ENCODE data around the gene GPR89B. TPM values are rescaled to one million over a fixed set of nuclear protein-coding genes. Genes with fewer than 3 reads are reported as not detected.
"Not testable (repeated sequence)": the region's sequence is repeated elsewhere in the genome, so short reads cannot be mapped to it uniquely, and the experiment has no call there.

GPR89B gene
- polyA plus RNA-seq, 4 donors = 15.8 to 44.0 (median 31.6) TPM

GRCh38 chr1:147959680-147960079, 31.5 kb downstream of the GPR89B start:
- H3K4me3 ChIP-seq (ENCODE audit: low read depth in 1 of 3, low read length in 3 of 3); FAIRE-seq; DNase-seq; H3K36me3 ChIP-seq (ENCODE audit: control insufficient read depth in 3 of 3, insufficient read depth in 2 of 3, low read depth in 1 of 3, low read length in 3 of 3); H3K27ac ChIP-seq (ENCODE audit: low read depth in 1 of 3, low read length in 2 of 3); H3K9me3 ChIP-seq (ENCODE audit: control insufficient read depth in 2 of 2, insufficient read depth in 1 of 2, low read depth in 1 of 2, low read length in 1 of 2); H3K27me3 ChIP-seq (ENCODE audit: control insufficient read depth in 3 of 3, insufficient read depth in 3 of 3, low read length in 3 of 3); H3K4me1 ChIP-seq (ENCODE audit: control insufficient read depth in 3 of 3, insufficient read depth in 2 of 3, low read depth in 1 of 3, low read length in 2 of 3): not testable (repeated sequence)
- WGBS, 3 donors = 91 to 92% (median 91%) methylated on average over 2 of the region's 2 CpGs

- DNase-seq; H3K36me3 ChIP-seq (ENCODE audit: control insufficient read depth in 3 of 3, insufficient read depth in 2 of 3, low read depth in 1 of 3, low read length in 3 of 3); FAIRE-seq; H3K4me3 ChIP-seq (ENCODE audit: low read depth in 1 of 3, low read length in 3 of 3); H3K27me3 ChIP-seq (ENCODE audit: control insufficient read depth in 3 of 3, insufficient read depth in 3 of 3, low read length in 3 of 3); H3K4me1 ChIP-seq (ENCODE audit: control insufficient read depth in 3 of 3, insufficient read depth in 2 of 3, low read depth in 1 of 3, low read length in 2 of 3); H3K9me3 ChIP-seq (ENCODE audit: control insufficient read depth in 2 of 2, insufficient read depth in 1 of 2, low read depth in 1 of 2, low read length in 1 of 2); H3K27ac ChIP-seq (ENCODE audit: low read depth in 1 of 3, low read length in 2 of 3): not testable (repeated sequence)
- no CpG with 5 or more reads among the region's 1 CpG for WGBS, 3 donors
These were observed 36.4 kb downstream of the GPR89B start for GRCh38 chr1:147964575-147964974.

GRCh38 chr1:147966657-147967056, 38.4 kb downstream of the GPR89B start:
- not testable (repeated sequence) for H3K27ac ChIP-seq (ENCODE audit: low read depth in 1 of 3, low read length in 2 of 3); H3K36me3 ChIP-seq (ENCODE audit: control insufficient read depth in 3 of 3, insufficient read depth in 2 of 3, low read depth in 1 of 3, low read length in 3 of 3); H3K27me3 ChIP-seq (ENCODE audit: control insufficient read depth in 3 of 3, insufficient read depth in 3 of 3, low read length in 3 of 3); H3K4me3 ChIP-seq (ENCODE audit: low read depth in 1 of 3, low read length in 3 of 3); FAIRE-seq; H3K9me3 ChIP-seq (ENCODE audit: control insufficient read depth in 2 of 2, insufficient read depth in 1 of 2, low read depth in 1 of 2, low read length in 1 of 2); H3K4me1 ChIP-seq (ENCODE audit: control insufficient read depth in 3 of 3, insufficient read depth in 2 of 3, low read depth in 1 of 3, low read length in 2 of 3); DNase-seq
- WGBS, 3 donors = no CpG with 5 or more reads among the region's 1 CpG

DNA sequence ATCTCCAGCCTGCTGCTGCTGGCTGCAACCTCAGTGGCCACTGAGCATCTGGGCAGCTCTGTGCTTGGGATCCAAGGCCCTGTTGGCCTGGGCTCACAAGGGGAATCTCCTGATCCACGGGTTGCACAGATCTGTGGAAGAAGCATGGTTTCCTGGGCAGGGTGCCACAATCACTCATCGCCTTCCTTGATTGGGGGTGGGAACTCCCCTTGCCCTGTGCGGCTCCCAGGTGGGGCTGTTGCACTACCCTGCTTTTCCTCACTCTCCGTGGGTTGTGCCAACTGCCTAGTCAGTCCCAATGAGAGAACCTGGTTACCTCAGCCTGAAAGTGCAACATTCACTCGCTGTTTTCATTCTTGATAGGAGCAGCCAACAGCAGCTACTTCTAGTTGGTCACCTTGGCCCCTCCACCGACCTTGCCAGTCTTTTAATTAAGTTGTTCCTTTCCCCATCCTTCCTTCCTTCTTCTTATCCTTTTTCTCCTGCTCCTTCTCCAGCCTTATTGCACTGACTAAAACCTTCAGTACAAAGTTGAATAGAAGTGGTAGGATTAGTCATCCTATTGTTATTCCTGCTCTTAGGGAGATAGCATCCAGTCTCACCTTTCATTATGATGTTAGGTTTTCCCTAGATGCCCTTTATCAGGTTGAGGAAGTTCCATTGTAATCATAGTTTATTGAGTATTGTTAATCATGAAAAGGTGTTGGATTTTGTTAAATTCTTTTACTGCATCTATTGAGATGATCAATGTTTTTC, 50.9 kb downstream of the GPR89B start:
- not testable (repeated sequence) for DNase-seq; H3K27ac ChIP-seq (ENCODE audit: low read depth in 1 of 3, low read length in 2 of 3); H3K4me3 ChIP-seq (ENCODE audit: low read depth in 1 of 3, low read length in 3 of 3); H3K27me3 ChIP-seq (ENCODE audit: control insufficient read depth in 3 of 3, insufficient read depth in 3 of 3, low read length in 3 of 3); FAIRE-seq; H3K36me3 ChIP-seq (ENCODE audit: control insufficient read depth in 3 of 3, insufficient read depth in 2 of 3, low read depth in 1 of 3, low read length in 3 of 3); H3K4me1 ChIP-seq (ENCODE audit: control insufficient read depth in 3 of 3, insufficient read depth in 2 of 3, low read depth in 1 of 3, low read length in 2 of 3); H3K9me3 ChIP-seq (ENCODE audit: control insufficient read depth in 2 of 2, insufficient read depth in 1 of 2, low read depth in 1 of 2, low read length in 1 of 2)
- 66 to 93% (median 76%) methylated on average over 2 to 4 of the region's 6 CpGs for WGBS, 3 donors

GRCh38 chr1:147985374-147985773, 57.2 kb downstream of the GPR89B start:
- not testable (repeated sequence) for H3K4me3 ChIP-seq (ENCODE audit: low read depth in 1 of 3, low read length in 3 of 3); H3K4me1 ChIP-seq (ENCODE audit: control insufficient read depth in 3 of 3, insufficient read depth in 2 of 3, low read depth in 1 of 3, low read length in 2 of 3); H3K27ac ChIP-seq (ENCODE audit: low read depth in 1 of 3, low read length in 2 of 3); H3K9me3 ChIP-seq (ENCODE audit: control insufficient read depth in 2 of 2, insufficient read depth in 1 of 2, low read depth in 1 of 2, low read length in 1 of 2); H3K36me3 ChIP-seq (ENCODE audit: control insufficient read depth in 3 of 3, insufficient read depth in 2 of 3, low read depth in 1 of 3, low read length in 3 of 3); DNase-seq; H3K27me3 ChIP-seq (ENCODE audit: control insufficient read depth in 3 of 3, insufficient read depth in 3 of 3, low read length in 3 of 3); FAIRE-seq
- whole genome bisulfite sequencing, 3 donors = 74 to 83% (median 76%) methylated on average over 2 of the region's 2 CpGs

- H3K27me3 ChIP-seq (ENCODE audit: control insufficient read depth in 3 of 3, insufficient read depth in 3 of 3, low read length in 3 of 3); DNase-seq; H3K9me3 ChIP-seq (ENCODE audit: control insufficient read depth in 2 of 2, insufficient read depth in 1 of 2, low read depth in 1 of 2, low read length in 1 of 2); H3K4me1 ChIP-seq (ENCODE audit: control insufficient read depth in 3 of 3, insufficient read depth in 2 of 3, low read depth in 1 of 3, low read length in 2 of 3); H3K4me3 ChIP-seq (ENCODE audit: low read depth in 1 of 3, low read length in 3 of 3); H3K36me3 ChIP-seq (ENCODE audit: control insufficient read depth in 3 of 3, insufficient read depth in 2 of 3, low read depth in 1 of 3, low read length in 3 of 3); FAIRE-seq; H3K27ac ChIP-seq (ENCODE audit: low read depth in 1 of 3, low read length in 2 of 3): not testable (repeated sequence)
- WGBS, 3 donors = 49 to 75% (median 72%) methylated on average over 2 to 3 of the region's 3 CpGs
These were observed 59.7 kb downstream of the GPR89B start for GRCh38 chr1:147987893-147988292.

DNA sequence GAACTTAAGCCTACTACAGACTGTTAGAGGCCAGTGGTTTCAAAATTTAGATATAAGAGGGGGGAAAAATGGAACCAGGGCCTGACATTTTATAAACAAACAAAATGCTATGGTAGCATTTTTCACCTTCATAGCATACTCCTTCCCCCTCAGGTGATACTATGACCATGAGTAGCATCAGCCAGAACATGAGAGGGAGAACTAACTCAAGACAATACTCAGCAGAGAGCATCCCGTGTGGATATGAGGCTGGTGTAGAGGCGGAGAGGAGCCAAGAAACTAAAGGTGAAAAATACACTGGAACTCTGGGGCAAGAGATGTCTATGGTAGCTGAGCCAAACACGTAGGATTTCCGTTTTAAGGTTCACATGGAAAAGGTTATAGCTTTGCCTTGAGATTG, 64.7 kb downstream of the GPR89B start:
- H3K4me1 ChIP-seq (ENCODE audit: control insufficient read depth in 3 of 3, insufficient read depth in 2 of 3, low read depth in 1 of 3, low read length in 2 of 3); FAIRE-seq; H3K36me3 ChIP-seq (ENCODE audit: control insufficient read depth in 3 of 3, insufficient read depth in 2 of 3, low read depth in 1 of 3, low read length in 3 of 3); H3K4me3 ChIP-seq (ENCODE audit: low read depth in 1 of 3, low read length in 3 of 3); H3K9me3 ChIP-seq (ENCODE audit: control insufficient read depth in 2 of 2, insufficient read depth in 1 of 2, low read depth in 1 of 2, low read length in 1 of 2); H3K27ac ChIP-seq (ENCODE audit: low read depth in 1 of 3, low read length in 2 of 3); DNase-seq; H3K27me3 ChIP-seq (ENCODE audit: control insufficient read depth in 3 of 3, insufficient read depth in 3 of 3, low read length in 3 of 3): not testable (repeated sequence)
- 91 to 98% (median 94%) methylated on average over 3 to 4 of the region's 4 CpGs for WGBS, 3 donors

DNA sequence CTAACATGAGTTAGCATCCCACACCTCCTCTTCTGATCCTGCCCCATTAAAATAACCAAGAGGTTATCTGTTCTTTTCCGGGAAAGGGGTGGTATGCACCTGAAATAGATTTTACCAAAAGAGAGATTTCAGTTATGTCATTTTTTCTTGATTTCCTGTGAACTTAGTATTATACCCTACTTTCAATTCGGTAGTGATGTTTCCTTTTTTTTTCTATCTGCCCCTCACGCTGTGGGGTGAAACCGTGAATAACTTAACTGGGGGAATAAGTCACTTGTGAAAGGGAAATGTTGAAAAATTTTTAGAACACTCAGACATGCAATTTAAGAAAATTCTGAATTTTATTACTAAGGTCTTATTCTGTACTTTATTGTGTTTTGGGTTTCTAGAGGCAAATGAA, 65.2 kb downstream of the GPR89B start:
- not testable (repeated sequence) for FAIRE-seq; H3K4me3 ChIP-seq (ENCODE audit: low read depth in 1 of 3, low read length in 3 of 3)

More for the DNA sequence above, 65.2 kb downstream of the GPR89B start:
- not testable (repeated sequence) for H3K36me3 ChIP-seq (ENCODE audit: control insufficient read depth in 3 of 3, insufficient read depth in 2 of 3, low read depth in 1 of 3, low read length in 3 of 3); H3K27ac ChIP-seq (ENCODE audit: low read depth in 1 of 3, low read length in 2 of 3); DNase-seq; H3K27me3 ChIP-seq (ENCODE audit: control insufficient read depth in 3 of 3, insufficient read depth in 3 of 3, low read length in 3 of 3); H3K9me3 ChIP-seq (ENCODE audit: control insufficient read depth in 2 of 2, insufficient read depth in 1 of 2, low read depth in 1 of 2, low read length in 1 of 2); H3K4me1 ChIP-seq (ENCODE audit: control insufficient read depth in 3 of 3, insufficient read depth in 2 of 3, low read depth in 1 of 3, low read length in 2 of 3)
- 72 to 87% (median 86%) methylated on average over 4 of the region's 4 CpGs for WGBS, 3 donors
